HG02571 (cell line): ENCODE data around the gene DDX49.
"Not testable (repeated sequence)": the region's sequence is repeated elsewhere in the genome, so short reads cannot be mapped to it uniquely, and the experiment has no call there.

Experiments
- ATAC-seq: cut with Tn5 transposase; IDR thresholded peaks from one replicate; pipeline ENCODE4 v1.9.1; 2021; ENCODE audit warnings: mild to moderate bottlenecking, moderate library complexity; ENCODE audit not compliant: unreplicated experiment

The DDX49 gene

DNA sequence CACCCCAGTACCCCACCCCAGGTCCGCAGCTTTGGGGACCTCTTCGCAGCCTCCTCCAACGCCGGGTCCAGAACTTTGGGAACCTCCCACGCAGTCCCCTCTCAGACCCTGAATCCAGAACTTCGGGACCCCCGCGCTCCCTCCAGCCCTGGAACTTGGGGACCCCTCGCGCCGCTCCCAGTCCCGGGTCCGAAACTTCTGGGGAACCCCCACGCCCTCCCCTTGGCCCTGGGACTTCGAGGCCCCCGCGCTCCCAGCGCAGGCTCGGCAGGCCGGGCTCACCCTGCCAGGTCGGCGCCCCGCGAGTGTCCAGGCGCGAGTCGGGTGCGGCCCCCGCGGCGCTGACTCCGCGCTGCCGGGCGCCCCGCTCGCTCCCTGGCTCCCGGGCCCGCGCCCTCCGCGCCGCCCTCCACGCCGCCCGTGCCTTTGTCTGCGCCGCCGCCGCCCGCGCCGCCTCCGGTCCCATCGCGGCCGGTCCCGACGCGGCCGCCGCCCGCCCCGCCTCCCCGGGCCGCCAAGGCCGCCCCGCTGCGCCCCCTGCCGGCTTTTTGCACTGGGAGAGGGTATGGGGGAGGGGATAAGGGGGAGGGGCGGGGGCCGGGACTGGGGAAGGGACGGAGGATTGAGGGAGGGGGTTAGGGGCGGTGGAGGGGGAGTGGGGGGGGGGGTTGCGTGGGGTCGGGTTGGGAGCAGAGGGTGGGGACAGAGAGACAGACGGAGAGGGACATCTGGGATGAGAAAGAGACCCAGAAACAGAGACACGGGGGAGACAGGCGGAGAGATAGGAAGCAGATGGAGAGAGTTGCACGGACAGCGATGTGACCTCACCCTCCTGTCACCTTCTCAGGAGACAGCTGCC, 21.5 kb downstream of the DDX49 start, which contains the start of gene HOMER3:
Gene HOMER3, minus strand, starts transcription at position 449 of the 859 bp plus-strand sequence. CDS start 2,235 bp downstream, outside the sequence.
- no peak for ATAC-seq

DNA sequence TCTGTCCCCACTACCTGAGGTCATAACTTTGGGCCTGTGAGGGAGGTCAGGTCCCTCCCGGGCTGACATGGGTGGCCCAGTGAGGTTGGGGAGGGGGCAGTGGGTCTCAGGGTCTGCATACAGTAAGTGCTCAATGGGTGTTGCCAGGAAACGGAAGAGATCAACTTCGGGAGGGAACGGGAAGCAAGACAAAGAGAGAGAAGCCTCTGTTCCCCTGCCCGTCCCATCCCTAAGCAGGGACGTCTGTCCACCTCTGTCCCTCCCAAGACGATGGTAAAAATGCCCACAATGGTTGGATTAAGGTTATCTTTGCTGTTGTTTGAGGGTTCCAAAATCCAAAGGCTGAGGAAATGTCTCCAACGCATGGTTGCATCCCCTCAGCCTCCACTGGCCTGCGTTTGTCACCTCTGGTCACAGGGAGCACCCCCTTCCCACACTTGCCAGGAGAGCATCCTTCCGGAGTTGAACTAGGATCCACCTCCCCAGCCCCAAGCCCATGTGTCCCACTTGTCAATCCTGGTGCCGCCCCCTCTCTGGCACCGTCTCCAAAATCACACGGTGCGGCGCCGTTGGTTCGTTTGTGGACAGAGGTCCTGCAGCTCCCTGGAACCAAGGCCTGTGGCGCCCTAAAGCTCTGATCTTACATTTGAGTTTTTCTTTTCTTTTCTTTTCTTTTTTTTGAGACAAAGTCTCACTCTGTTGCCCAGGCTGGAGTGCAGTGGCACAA, 22.3 kb downstream of the DDX49 start:
- no peak for ATAC-seq

GRCh38 chr19:18942692-18943091, 23.2 kb downstream of the DDX49 start:
- ATAC-seq: no peak

DNA sequence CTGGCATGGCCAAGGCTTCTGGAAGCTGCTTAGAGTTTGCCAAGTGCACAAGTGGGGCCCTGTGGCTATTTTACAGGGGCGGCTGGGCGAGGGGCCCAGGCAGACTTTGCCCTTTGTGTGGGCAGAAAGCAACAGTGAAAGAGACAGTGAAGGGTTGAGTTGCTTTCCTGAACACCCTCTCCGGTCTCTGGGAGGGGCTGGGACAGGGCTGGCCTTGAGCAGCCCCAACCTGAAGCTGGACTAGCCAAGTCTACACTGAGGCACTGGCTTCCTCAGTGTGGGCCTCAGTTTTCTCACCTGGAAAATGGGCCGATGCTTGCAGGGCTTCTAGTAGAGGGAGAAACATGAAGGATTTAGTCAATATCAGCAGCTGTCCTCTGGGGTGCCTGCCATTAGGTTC, 23.9 kb downstream of the DDX49 start:
- ATAC-seq: no peak

GRCh38 chr19:18945297-18945696, 25.8 kb downstream of the DDX49 start:
- ATAC-seq: no peak

DNA sequence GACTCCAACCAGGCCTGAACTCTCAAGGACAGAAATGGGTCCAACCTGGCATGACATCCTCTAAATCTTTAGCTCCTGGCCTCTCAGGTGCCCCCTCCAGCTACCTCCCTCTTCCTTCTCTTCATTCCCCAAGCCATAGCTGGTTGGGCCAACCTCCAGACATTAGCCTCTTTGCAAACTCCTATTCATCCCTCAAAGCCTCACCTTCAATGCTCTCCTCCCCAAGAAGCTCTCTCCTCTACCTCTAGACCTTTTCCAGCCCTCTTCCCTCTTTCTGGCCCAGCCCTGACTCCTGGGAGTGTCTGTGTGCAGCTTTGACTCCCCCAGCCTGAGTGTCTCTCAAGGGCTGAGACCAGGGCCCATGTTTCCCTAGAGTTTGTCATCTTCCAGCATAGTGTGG, 26.8 kb downstream of the DDX49 start:
- no peak for ATAC-seq

- no peak for ATAC-seq
These were observed 27.4 kb downstream of the DDX49 start for GRCh38 chr19:18946918-18947317.

GRCh38 chr19:18948075-18948975, 28.8 kb downstream of the DDX49 start:
- ATAC-seq: no peak

DNA sequence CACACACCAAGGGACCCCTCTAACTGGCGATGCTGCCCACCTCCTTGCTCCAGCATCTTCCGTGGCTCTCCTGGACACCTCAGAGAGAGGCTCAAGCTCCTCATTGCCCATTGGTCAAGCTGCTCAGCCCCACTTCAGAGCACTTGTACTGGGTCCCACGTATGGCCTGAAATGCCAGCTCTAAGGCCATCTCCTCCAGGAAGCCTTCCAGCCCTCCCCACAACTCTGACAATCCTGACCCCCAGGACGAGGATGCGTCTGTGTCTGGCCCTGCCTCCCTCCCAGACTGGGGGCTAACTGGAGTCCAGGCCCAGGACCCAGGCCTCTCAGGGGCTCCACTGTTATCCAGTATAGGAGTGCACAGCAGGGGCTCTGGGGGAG, 29.5 kb downstream of the DDX49 start:
- ATAC-seq: no peak

- ATAC-seq: no peak
These were observed 30.3 kb downstream of the DDX49 start for GRCh38 chr19:18949858-18950257.

DNA sequence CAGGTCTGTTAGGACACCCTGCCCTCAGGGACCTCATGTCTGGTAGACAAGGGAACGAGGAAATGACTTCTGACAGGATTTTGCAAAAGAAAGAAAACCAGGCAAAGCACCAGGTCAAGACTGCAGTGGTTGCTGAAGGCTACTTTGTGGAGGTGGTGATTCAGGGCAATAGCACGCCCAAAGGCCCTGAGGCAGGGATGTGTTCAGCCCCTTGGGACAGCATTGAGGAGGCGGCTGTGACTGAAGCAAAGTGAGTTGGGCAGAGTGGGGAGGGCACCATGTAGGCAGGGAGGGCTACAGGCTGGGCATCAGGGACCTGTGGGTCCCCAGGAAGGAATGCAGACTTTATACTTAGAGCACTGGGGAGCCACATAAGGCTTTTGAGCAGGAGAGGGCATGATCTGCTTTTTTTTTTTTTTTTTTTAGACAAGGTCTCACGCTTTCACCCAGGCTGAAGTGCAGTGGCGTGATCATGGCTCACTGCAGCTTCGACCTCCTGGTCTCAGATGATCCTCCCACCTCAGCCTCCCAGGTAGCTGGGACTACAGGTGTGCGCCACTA, 32.3 kb downstream of the DDX49 start:
- no peak for ATAC-seq

DNA sequence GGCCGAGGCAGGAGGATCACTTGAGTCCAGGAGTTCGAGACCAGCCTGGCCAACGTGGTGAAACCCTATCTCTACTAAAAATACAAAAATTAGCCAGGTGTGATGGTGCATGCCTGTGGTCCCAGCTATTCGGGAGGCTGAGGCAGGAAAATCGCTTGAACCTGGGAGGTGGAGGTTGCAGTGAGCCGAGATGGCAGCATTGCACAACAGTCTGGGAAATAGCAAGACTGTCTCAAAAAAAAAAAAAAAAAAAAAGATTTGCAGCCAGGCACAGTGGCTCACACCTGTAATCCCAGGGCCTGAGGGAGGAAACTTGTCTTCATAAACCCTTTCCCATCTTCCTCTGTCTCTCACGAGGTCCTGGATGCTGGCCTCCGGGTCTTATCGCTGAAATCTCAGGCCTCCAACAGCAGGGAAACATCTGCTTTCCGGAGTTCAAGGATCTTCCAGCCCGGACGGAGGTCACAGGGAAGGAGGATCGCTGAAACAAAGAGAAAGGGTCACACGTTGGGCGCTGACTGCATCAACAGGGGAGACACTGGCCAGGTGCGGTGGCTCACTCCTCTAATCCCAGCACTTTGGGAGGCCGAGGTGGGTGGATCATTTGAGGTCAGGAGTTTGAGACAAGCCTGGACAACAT, 33.0 kb downstream of the DDX49 start:
- not testable (repeated sequence) for ATAC-seq

GRCh38 chr19:18954094-18954493, 34.6 kb downstream of the DDX49 start:
- ATAC-seq: no peak

DNA sequence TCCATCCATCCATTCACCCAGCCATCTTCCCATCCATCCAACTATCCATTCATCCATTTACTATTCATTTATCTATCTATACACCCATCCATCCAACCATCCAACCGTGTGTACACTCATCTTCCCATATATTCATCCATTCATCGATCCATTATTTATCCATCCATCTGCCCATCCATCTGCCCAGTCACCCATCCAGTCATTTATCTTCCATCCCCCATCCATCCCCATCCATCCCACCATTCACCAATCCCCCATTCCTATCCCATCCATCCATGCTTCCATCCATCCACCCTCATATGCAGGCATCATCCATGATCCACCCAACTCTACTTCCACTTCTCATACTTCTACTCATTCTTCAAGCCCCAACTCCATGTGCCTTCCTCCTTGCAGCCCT, 35.5 kb downstream of the DDX49 start:
- no peak for ATAC-seq

- ATAC-seq: no peak
These were observed 40.9 kb downstream of the DDX49 start for GRCh38 chr19:18960370-18960769.

- no peak for ATAC-seq
These were observed 42.5 kb downstream of the DDX49 start for GRCh38 chr19:18961767-18962620.

DNA sequence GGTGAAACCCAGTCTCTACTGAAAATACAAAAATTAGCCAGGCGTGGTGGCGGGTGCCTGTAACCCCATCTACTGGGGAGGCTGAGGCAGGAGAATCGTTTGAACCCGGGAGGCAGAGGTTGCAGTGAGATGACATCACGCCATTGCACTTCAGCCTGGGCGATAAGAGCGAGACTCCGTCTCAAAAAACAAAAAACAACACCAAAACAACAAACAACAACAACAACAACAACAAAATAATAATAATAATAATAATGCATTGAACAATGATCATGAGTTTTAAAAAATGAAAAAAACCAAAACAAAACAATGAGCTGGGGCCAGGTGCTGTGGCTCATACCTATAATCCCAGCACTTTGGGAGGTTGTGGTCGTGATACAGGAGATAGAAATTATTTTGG, 44.6 kb downstream of the DDX49 start:
- no peak for ATAC-seq

DNA sequence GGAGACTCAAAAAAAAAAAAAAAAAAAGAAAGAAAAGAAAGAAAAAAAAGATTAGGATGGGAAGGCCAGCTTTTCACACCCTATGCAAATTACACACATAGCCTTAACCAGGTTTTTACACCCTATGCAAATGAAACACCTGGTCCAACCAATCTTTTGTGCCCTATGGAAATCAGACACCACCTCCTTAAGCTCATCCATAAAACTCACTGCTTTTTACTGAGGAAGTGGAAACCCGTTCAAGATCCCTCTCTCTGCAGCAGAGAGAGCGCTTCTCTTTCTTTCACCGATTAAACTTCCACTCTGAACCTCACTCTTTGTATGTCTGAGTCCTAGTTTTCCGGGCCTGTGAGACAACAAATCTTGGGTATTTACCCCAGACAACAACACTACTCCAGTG, 46.8 kb downstream of the DDX49 start:
- ATAC-seq: no peak

GRCh38 chr19:18967358-18968146, 48.0 kb downstream of the DDX49 start:
- no peak for ATAC-seq
